Measurements from ENCODE around the gene COX19.

- no peak for TF ChIP-seq CTCF (IDR thresholded peaks at IDR 0.05)
- no peak for TF ChIP-seq POLR2AphosphoS5 (IDR thresholded peaks at IDR 0.05)
- no peak for TF ChIP-seq POLR2A (IDR thresholded peaks at IDR 0.05)
- TF ChIP-seq EP300 (IDR thresholded peaks at IDR 0.05) = no peak
These were observed 42.7 kb downstream of the COX19 start for GRCh38 chr7:932651-932975.
